HG03060 (cell line): ENCODE measurements around the gene COL18A1.
"Not testable (repeated sequence)": the region's sequence is repeated elsewhere in the genome, so short reads cannot be mapped to it uniquely, and the experiment has no call there.

Source experiments
- ATAC-seq: cut with Tn5 transposase; IDR thresholded peaks from one replicate; pipeline ENCODE4 v1.9.1; 2021; ENCODE audit warnings: low read depth, moderate number of reproducible peaks; ENCODE audit not compliant: unreplicated experiment

The COL18A1 gene

GRCh38 chr21:45528028-45528705 lies 123.2 kb downstream of the COL18A1 start:
- no peak for ATAC-seq

DNA sequence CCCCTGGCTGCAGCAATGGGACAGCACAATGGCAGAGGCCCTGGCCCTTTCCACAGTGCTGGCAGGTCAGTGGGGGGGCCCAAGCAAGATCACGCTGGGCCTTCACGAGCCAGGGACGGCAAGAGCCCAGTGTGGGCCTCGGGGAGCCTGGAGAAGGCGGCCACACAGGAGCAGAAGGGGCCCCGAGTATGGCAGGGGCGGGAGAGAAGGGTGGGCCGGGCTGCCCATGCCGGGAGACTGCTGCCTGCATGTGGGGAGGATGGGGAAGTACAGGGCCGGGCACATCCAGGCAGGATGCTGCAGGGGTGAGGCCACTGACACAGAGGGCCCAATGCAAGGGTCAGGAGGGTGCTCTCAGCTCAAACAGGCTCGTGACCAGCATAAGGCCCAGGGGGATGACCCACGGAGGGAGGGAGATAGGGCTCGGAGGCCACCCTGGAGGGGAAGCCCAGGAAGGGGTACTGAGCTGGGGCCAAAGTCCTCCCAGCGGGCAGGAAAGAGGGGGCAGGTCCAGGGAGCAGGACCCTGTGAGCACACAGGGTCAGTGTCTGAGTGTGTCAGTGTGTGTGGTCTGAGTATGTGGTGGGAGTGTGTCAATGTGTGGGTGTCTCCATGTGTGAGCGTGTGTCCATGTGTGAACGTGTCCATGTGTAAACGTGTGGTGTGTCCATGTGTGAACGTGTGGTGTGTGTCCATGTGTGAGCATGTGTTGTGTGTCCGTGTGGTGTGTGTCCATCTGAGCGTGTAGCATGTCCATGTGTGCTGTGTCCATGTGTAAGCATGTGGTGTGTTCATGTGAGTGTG lies 124.2 kb downstream of the COL18A1 start:
- ATAC-seq: no peak

DNA sequence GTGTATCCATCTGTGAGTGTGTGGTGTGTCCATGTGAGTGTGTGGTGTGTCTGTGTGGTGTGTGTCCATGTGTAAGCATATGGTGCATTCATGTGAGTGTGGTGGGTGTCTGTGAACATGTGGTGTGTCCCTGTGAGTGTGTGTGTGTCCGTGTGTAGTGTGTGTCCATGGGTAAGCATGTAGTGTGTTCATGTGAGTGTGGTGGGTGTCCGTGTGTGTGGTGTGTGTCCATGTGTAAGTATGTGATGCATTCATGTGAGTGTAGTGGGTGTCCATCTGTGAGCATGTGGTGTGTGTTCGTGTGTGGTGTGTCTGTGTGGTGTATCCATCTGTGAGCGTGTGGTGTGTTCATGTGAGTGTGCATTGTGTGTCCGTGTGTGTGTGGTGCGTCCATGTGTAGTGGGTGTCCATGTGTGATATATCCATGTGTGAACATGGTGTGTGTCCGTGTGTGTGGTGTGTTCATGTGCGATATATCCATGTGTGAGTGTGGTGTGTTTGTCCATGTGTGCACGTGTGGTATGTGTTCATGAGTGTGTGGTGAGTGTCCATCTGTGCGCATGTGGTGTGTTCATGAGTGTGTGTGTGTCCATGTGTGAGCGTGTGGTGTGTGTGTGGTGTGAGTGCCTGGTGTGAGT lies 124.9 kb downstream of the COL18A1 start:
- ATAC-seq: no peak

DNA sequence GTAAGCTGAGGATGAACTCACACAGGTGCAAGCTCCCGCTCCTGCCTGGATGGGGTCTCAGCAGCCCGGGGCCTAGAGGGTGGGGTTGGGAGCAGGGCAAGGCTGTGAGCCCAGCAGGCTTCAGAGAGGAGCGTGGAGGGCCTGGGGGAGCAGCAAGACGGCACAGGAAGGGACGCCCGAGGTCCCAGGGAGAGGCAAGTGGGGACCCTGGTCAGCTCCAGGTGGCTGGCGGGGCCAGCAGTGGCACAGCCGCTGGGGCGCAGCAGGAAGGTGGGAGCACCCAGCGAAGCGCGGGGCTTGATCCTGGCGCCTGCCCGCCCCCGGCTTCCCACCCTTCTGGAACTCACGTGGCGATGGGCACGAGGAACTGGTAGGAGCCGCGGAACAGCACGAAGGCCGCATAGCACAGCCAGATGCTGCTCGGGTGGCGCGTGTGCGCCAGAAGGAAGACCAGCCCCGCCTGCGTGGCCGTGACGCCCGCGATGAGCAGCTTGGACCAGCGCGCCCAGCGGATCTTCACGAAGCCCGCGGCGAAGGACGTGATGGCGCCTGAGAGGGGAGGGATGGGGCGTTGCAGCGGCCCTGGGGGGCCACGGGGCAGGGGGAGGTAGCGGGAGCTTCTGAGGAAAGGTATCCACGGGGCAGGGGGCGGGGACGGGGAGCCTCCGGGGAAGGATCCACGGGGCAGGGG lies 125.6 kb downstream of the COL18A1 start:
- no peak for ATAC-seq

GRCh38 chr21:45531114-45531392 lies 126.1 kb downstream of the COL18A1 start:
- not testable (repeated sequence) for ATAC-seq

GRCh38 chr21:45531393-45532215 lies 126.6 kb downstream of the COL18A1 start:
- no peak for ATAC-seq

DNA sequence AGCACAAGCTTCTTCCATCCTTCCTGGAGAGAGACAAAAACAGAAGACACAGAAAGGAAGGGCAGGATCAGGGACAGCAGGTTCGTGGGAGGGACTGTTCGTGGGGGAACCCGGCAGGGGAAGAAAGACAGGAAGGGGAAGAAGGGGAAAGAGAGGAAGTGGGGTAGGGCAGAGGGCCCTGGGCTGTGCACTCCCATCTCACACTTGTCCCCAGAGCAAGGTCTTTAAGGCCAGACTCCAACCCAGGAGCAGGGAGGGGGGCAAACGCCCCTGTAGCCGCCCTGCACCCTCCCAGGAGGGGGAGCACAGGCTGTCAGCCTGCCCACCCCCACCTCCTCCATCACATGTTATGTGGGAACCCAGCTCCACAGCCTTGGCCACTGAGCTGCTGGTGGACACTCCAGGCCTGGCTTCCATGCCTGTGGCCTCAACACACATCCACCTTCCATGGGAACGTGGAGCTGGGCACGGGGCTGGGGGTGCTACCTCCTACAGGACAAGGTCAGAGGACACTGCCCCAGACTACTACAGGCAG lies 127.9 kb downstream of the COL18A1 start:
- no peak for ATAC-seq

GRCh38 chr21:45533361-45533845 lies 128.4 kb downstream of the COL18A1 start:
- ATAC-seq: no peak

- ATAC-seq: no peak
These were observed 129.1 kb downstream of the COL18A1 start for GRCh38 chr21:45533846-45534635.

DNA sequence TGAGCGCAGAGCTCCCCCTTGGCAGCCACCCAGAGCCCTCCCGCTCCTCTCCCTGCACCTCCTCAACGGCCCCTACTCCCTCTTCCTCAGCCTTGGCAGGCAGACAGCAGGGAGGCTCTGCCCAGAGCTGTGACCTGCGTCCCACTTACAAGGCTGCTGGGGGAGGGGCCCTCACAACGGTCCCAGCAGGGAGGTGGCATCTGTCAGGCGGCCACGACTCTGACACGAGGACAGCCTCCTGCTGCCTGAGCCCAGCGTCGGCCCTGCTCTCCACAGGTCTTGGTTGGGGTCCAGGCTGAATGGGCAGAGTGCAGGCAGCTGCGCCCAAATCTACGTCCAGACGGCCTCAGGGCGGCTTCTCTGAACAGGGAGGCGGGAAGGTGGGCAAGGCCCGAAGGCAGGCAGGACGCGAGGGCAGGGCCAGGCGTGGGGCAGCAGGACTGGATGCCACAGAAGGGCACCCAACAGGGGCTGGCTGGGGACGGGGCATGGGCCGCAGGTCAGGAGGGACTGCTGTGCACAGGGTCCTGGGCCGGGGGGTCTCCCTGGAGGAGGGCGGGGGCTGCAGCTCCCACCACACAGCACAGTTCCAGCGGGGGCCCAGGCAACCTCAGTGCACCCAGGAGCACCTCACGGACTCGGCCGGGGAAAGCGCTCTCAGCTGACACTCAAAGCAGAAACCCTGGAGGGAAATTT lies 129.8 kb downstream of the COL18A1 start:
- no peak for ATAC-seq

DNA sequence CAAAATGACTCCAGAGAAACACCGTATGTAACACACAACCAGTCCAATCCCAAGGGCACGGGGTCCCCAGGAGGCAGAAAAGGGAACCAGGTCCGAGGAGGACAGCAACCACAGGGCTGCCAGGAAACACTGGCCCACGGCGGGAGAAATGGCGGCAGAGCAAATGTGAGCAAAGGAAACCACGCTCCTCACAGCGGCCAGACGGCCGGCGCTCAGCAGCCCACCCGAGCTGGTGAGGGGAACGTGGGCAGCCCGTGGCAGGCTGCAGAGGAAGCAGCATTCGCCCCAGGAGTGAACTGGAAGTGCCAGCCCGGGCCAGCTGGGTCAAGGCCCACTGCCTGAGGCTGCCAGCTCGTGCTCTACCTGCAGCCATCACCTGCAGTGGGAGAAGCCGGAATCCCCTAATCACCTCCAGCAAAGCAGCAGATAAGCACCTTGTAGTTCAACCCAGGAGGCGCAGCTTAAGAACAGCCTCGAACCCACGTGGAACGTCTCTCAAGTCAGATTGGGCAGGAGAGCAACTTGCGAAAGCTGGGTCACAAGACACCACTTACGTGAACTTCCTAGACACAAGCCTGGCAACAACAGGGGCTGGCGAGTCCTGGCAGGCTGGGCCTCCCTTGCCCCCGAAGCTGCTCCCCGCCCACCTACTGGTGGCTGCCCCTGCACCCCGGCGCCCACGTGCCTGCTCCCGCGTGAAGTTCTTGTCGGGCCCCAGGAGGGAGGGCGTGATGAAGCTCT lies 130.5 kb downstream of the COL18A1 start:
- ATAC-seq: no peak

DNA sequence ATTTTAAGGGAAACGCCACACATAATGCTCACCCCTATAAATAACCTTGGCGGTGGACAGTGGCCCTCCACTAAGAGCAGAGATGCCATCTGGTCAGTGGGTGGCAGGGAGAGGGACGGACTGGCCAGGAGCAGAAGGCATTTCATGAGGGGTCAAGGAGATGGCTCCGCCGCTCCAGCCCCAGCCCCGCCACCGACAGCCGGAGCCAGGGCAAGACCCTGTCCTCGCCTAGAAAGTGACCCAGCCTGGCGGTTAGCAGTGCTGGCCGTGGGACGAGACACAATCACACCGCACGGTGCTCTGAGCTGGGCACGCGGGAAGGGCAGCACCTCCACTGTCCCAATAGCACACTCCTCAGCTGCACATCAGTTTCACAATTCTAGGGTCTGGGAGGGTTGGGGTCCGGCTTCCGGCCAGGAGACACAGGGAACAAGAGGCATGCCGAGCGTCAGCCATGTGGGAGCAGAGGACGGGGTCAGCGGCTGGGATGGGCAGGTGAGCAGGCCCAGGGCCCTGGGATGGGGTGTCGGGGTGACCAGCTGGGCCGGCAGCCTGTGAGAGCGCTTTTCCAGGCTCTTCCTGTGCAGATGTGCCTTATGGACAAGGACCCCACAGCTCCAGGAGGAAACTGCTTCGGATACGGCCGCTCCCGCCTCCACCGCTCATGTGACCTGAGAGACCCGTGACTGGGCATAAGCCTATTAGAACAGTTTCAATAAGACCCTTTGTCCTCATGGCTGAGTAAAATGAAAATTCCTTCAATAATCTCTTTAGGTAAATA lies 131.5 kb downstream of the COL18A1 start:
- no peak for ATAC-seq

GRCh38 chr21:45537111-45537745 lies 132.3 kb downstream of the COL18A1 start:
- ATAC-seq: no peak

GRCh38 chr21:45537746-45538291 lies 132.9 kb downstream of the COL18A1 start:
- ATAC-seq: no peak

DNA sequence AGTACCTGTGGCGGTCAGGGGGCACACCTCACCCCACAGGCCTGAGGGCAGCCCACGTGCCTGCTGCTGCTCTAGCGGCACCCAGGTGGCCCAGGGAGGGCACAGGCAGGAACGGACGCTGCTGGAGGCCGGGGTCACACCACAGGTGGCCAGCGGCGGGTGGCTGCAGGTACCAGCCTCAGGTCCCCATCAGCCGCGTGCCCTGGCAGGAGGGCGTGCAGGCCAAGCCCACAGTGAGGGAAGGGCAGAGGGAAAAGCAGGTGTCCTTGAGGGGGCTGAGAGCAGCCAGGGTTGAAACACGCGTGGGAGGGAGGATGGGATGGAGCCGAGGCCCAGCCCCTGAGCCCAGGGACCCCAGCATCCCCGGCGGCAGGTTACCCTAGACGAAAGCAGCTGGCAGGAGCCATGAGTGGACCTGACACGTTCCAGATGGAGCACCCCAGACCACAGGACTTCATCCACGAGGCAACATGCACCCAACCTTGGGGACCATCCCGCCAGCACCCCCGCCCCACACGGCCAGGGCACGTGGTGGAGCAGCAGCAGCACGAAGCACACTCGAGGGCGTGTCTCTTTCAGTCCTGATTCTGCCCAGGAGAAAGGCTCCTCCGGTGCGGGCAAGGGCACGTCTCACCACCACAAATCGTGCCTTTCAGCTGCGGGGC lies 133.5 kb downstream of the COL18A1 start:
- ATAC-seq: no peak
